SU-DHL-6 (cell line): ENCODE data around the gene SOX13.

Experiments used
- CTCF ChIP-seq: fragments of 200-600 bp; sonication (generic); IDR thresholded peaks from one replicate; pipeline ENCODE4 v1.5.1; 2017; ENCODE audit warnings: antibody characterized with exemption, mild to moderate bottlenecking, low read length, moderate library complexity; ENCODE audit not compliant: insufficient read depth, poor library complexity, severe bottlenecking
- EZH2phosphoT487 ChIP-seq: fragments of 200-600 bp; sonication (generic), shearing (Covaris generic); conservative IDR thresholded peaks from 2 replicates; pipeline ENCODE4 v1.6.1; 2018; ENCODE audit warnings: mild to moderate bottlenecking, antibody characterized with exemption, low read length, moderate library complexity, mixed read lengths

GRCh38 chr1:204087893-204088528 is 15.1 kb downstream of the SOX13 start:
- TF ChIP-seq CTCF: no peak
- TF ChIP-seq EZH2phosphoT487: no peak
